ENCODE measurements around the gene GPX2. TPM values are rescaled to one million over a fixed set of nuclear protein-coding genes. Genes with fewer than 3 reads are reported as not detected.

The GPX2 gene
- total RNA-seq, 1 donor from 2014 or later: 0.20 TPM

- DNase-seq: no peak
These were observed 30.3 kb downstream of the GPX2 start for GRCh38 chr14:64912261-64912660.

- no peak for DNase-seq
These were observed 31.6 kb downstream of the GPX2 start for GRCh38 chr14:64910847-64911495.

GRCh38 chr14:64906022-64906421 lies 36.5 kb downstream of the GPX2 start:
- DNase-seq: no peak

- DNase-seq: no peak
These were observed 42.6 kb downstream of the GPX2 start for GRCh38 chr14:64899958-64900357.

GRCh38 chr14:64891839-64892375 lies 50.6 kb downstream of the GPX2 start:
- DNase-seq: peak; percentile 61

- DNase-seq: no peak
These were observed 51.2 kb downstream of the GPX2 start for GRCh38 chr14:64891173-64891838.

GRCh38 chr14:64889352-64889751 lies 53.2 kb downstream of the GPX2 start:
- no peak for DNase-seq

Small RNA genes lying within 50 kb of the gene (small RNA-seq; reads per million reads assigned to genes)
- not detected for gene RPPH1-2P (ENCODE audit: low replicate concordance)

Other genes with a start within 250 kb of the GPX2 start
- 39.6 TPM for gene PLEKHG3, start 238.3 kb downstream of the GPX2 start, total RNA-seq
- 32.7 TPM for gene SPTB, start 62.8 kb downstream of the GPX2 start, total RNA-seq
- 42.1 TPM for gene CHURC1, start 28.3 kb downstream of the GPX2 start, total RNA-seq
- 3.4 TPM for gene RAB15, start 29.6 kb upstream of the GPX2 start, total RNA-seq
- 16.5 TPM for gene FNTB, start 44.1 kb upstream of the GPX2 start, total RNA-seq
- gene MAX, start 159.8 kb upstream of the GPX2 start, total RNA-seq: 42.6 TPM

Data from skin of body (tissue), 3 donors.